AG09309 (cell line): ENCODE data around the gene EDN2.

ENCODE experiments used
- DNase-seq: peaks from one replicate; pipeline ENCODE4 v3.0.0-alpha.2; 2010; ENCODE audit warnings: low read depth
- H3K4me3 ChIP-seq: 2 replicates; pipeline ENCODE4 v1.5.1; 2011; ENCODE audit warnings: mild to moderate bottlenecking, low read depth, low read length, moderate library complexity; ENCODE audit not compliant: control insufficient read depth
- CTCF ChIP-seq: IDR thresholded peaks from 2 replicates; pipeline ENCODE4 v1.5.1; 2011; ENCODE audit warnings: mild to moderate bottlenecking, low read depth, low read length, inconsistent platforms; ENCODE audit not compliant: insufficient read depth, control insufficient read depth; ENCODE audit errors: missing control alignments

EDN2 gene

DNA sequence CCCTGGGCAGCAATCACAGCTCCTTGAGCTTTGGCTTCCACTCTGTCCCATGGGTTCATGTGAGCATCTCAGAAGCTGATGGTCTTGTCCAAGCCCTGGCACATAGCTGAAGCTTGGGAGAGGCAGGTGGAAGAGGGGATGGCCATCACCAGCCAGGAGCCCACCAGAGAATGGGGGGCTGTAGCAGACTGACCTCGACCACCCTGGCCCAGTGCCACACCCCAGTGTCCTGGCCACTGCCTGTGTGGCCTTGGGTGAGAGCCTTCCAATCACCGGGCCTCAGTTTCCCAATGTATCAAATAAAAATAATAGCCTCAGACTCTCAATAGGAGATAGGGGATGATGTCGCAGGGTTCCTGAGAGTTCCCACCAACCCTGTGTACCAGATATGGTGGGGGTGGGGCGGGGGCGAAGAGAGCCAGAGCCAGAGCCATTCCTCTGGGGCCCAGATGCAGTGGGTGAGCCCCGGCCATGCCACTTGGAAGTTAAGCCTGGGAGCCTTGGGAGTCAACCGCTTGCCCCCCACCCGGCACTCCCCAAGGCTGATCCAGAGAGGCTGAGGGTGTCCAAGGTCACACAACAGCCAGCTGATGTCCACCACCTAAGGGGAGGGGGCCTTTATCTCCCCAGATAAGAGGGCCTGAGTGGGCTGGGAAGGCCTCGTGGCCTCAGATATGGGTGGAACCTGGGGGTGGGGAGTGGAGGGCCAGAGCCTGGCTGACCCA is 9.3 kb upstream of the EDN2 start:
- H3K4me3 ChIP-seq = no peak overlapping the region
- DNase-seq = no peak
- no peak for TF ChIP-seq CTCF

GRCh38 chr1:41493117-41493536 is 8.6 kb upstream of the EDN2 start:
- no peak for DNase-seq
- TF ChIP-seq CTCF = no peak
- H3K4me3 ChIP-seq = no peak overlapping the region

DNA sequence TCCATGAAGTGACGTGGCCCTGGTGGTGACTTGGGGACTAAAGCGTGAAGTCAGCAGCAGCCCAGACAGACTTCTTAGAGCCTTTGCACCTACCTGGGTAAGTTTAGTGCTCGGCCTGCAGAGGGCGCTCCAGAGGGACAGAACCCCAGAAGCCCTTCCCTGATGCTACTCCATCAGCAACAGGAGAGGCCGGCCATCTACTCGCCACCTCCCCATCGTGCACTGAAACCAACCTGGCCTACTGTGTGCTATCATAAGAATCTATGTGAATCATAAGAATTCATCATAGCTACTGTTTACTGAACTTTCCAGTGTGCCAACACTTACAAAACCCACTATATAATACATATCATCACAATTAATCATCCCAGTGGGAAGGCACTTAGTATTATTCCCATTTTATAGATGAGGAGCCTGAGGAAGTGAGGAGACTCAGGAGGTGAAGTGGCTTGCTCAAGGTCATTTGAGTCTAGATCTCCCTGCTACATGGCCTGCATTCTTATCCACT is 7.9 kb upstream of the EDN2 start:
- peak; percentile 55 for TF ChIP-seq CTCF
- no peak overlapping the region for H3K4me3 ChIP-seq
- DNase-seq = no peak

- H3K4me3 ChIP-seq = no peak overlapping the region
- DNase-seq = no peak
- TF ChIP-seq CTCF = no peak
These were observed 6.4 kb upstream of the EDN2 start for GRCh38 chr1:41490911-41491310.

GRCh38 chr1:41489561-41489960 is 5.1 kb upstream of the EDN2 start:
- H3K4me3 ChIP-seq = no peak overlapping the region
- no peak for TF ChIP-seq CTCF
- DNase-seq = no peak

- DNase-seq = no peak
- no peak for TF ChIP-seq CTCF
- H3K4me3 ChIP-seq = no peak overlapping the region
These were observed 3.8 kb upstream of the EDN2 start for GRCh38 chr1:41488040-41488951.
